ENCODE results near the gene NLK. TPM values are rescaled to one million over a fixed set of nuclear protein-coding genes. Genes with fewer than 3 reads are reported as not detected.
"Not testable (repeated sequence)": the region's sequence is repeated elsewhere in the genome, so short reads cannot be mapped to it uniquely, and the experiment has no call there.

Gene NLK
- total RNA-seq, 2 experiments from 2014 or later = 9.6 to 10.2 TPM

- Mint-ChIP-seq H3K4me3 (no peak overlapping the region), H3K27me3 (no peaks in the 10 kb centered on the region), H3K4me1 (peaks cover 57% of the 10 kb centered on the region), H3K27ac (no peak overlapping the region), H3K9me3 (peaks cover 5% of the 10 kb centered on the region), H3K36me3 (peaks cover 31% of the 10 kb centered on the region)
- no peak for DNase-seq
Measured at GRCh38 chr17:28076144-28076543, 33.7 kb downstream of the NLK start.

GRCh38 chr17:28077140-28077539, 34.7 kb downstream of the NLK start:
- not testable (repeated sequence) for H3K4me3 Mint-ChIP-seq, H3K9me3 Mint-ChIP-seq, DNase-seq, H3K27me3 Mint-ChIP-seq, H3K27ac Mint-ChIP-seq
- peaks cover 50% of the 10 kb centered on the region for H3K4me1 Mint-ChIP-seq
- peaks cover 23% of the 10 kb centered on the region for H3K36me3 Mint-ChIP-seq

DNA sequence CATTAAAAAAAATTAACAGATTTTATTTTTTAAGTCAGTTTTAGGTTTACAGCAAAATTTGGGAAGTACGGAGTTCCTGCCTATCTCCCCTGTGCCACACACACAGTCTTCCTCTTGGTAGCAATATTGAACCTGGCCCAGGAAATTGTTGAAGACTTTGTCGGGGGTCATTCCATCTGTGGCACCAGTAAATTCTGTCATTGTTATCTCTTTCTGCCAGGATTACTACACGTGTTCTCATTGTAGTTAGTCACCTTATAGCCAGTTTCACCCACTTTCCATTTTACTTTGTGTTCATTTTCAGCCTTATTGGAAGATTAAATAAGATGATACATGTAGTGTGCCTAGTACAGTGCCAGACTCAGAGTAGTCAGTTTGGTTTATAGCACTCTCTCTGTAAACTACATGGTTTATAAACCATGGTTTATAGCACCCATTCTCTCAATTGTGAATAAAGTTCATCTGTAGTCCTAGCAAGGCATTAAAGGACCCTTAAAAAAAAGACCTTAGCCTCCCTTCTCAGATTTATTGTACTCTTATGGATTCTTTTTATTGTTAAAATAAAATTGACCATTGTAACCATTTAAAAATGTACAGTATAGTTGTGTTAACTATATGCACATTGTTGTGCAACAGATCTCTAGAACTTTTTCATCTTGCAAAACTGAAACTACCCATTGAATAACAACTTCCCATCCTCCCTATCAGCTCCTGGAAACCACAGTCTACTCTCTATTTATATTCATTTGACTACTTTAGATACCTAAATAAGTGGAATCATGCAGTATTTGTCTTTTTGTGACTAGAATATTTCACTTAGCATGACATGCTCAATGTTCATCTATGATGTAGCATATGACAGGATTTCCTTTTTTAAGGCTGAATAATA, 36.1 kb downstream of the NLK start:
- Mint-ChIP-seq H3K9me3 (peaks cover 2% of the 10 kb centered on the region), H3K4me1 (peaks cover 45% of the 10 kb centered on the region), H3K36me3 (peaks cover 15% of the 10 kb centered on the region), H3K27ac (no peak overlapping the region), H3K27me3 (no peaks in the 10 kb centered on the region), H3K4me3 (no peak overlapping the region)
- no peak for DNase-seq

DNA sequence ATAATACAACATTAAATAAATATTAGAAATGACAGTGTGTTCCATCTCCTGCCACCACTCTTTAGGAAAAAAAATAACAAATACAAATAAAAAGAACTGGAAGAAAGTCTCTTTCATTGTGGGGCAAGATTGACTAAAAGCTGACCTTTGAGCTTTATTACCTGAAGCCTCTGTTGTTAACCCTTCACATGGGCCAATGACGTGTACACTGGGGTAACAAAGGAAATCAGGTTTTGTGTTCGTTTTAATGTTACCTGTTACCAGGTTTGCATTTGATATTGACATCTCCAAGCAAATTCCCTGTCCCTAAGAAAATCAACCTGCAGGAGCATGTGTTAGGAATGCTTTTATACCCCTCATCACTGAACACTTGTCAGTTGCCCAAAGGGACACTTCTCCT, 39.0 kb downstream of the NLK start:
- H3K9me3 Mint-ChIP-seq = peaks cover 2% of the 10 kb centered on the region
- no peak for DNase-seq
- H3K36me3 Mint-ChIP-seq = peaks cover 18% of the 10 kb centered on the region
- no peaks in the 10 kb centered on the region for H3K27me3 Mint-ChIP-seq
- H3K4me1 Mint-ChIP-seq = peaks cover 36% of the 10 kb centered on the region
- H3K27ac Mint-ChIP-seq = no peak overlapping the region
- no peak overlapping the region for H3K4me3 Mint-ChIP-seq

DNA sequence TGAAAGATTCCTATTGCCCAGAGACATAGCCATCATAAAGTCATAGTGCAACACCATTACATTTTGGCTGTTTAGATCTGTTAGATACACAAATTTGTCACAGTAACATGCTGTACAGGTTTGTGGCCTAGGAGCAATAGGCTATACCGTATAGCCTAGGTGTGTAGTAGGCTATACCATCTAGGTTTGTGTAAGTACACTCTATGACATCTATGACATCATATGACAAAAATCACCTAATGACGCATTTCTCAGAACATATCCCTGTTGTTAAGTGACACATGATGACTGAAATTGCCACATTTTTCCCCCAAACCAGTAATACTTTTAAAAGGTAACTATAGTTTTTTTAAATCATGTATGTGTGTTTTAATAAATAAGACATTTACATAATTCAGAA, 43.3 kb downstream of the NLK start:
- DNase-seq = no peak
- peaks cover 20% of the 10 kb centered on the region for H3K4me1 Mint-ChIP-seq
- no peak overlapping the region for H3K27ac Mint-ChIP-seq
- peaks cover 9% of the 10 kb centered on the region for H3K9me3 Mint-ChIP-seq
- H3K27me3 Mint-ChIP-seq = no peaks in the 10 kb centered on the region
- peaks cover 22% of the 10 kb centered on the region for H3K36me3 Mint-ChIP-seq
- H3K4me3 Mint-ChIP-seq = no peak overlapping the region

DNA sequence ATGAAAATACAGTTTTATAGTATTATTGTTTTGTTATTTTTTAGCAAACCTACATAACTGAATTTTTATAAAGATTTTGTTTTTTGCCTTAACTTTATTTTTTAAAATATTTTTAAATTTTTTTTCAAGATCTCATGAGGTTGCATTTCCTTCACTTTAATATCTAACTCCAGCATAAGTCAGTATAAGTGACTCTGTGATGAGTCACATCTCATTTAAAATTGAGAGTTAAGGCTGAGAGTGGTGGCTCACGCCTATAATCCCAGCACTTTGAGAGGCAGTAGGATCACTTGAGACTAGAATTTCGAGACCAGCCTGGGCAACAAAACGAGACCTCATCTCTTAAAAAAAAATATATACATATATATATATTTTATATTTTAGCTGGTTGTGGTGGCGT, 44.0 kb downstream of the NLK start:
- Mint-ChIP-seq H3K27ac (no peak overlapping the region), H3K4me3 (no peak overlapping the region), H3K27me3 (no peaks in the 10 kb centered on the region), H3K4me1 (peaks cover 19% of the 10 kb centered on the region), H3K36me3 (peaks cover 24% of the 10 kb centered on the region), H3K9me3 (peaks cover 9% of the 10 kb centered on the region)
- no peak for DNase-seq

- peaks cover 27% of the 10 kb centered on the region for H3K36me3 Mint-ChIP-seq
- DNase-seq = no peak
- H3K4me1 Mint-ChIP-seq = peaks cover 16% of the 10 kb centered on the region
- H3K27ac Mint-ChIP-seq = no peak overlapping the region
- no peaks in the 10 kb centered on the region for H3K27me3 Mint-ChIP-seq
- no peak overlapping the region for H3K4me3 Mint-ChIP-seq
- H3K9me3 Mint-ChIP-seq = peaks cover 9% of the 10 kb centered on the region
Measured at GRCh38 chr17:28087743-28088142, 45.3 kb downstream of the NLK start.

DNA sequence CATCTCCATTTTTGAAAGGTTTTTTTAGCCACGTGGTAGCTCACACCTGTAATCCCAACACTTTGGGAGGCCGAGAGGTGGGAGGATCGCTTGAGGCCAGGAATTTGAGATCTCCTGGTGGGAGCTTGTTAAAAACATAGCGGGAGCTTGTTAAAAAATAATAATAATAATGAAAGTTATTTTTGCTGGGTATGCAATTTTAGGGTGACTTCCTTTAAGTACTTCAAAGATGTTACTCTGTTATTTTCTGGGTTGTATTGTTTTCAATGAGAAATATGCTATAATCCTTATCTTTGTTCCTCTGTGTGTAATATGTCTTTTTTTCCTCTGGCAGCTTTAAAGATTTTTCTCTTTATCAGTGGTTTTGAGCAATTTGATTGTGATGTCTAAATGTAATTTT, 48.1 kb downstream of the NLK start:
- Mint-ChIP-seq H3K36me3 (peaks cover 21% of the 10 kb centered on the region), H3K27ac (no peak overlapping the region), H3K4me3 (no peak overlapping the region), H3K4me1 (peaks cover 16% of the 10 kb centered on the region), H3K9me3 (peaks cover 9% of the 10 kb centered on the region), H3K27me3 (no peaks in the 10 kb centered on the region)
- no peak for DNase-seq

DNA sequence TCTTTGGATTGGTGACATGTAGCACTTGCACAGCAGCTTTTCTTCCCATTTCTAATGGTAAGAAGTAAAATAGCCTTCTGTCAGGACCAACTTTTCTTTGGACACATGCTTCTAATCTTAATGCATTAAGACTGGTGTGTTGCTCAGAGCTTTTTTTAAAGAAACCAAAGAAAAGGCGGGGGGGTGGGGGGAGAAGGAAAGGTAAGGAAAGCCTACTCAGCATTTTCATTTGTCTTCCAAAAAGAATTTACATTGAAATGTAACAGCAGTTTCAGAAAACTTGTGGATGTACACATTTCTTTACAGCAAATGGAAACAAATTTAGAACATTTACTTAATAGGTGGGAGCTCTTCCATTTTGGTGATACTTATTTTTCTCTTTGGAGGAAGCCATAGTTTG, 49.6 kb downstream of the NLK start:
- peaks cover 9% of the 10 kb centered on the region for H3K9me3 Mint-ChIP-seq
- peaks cover 11% of the 10 kb centered on the region for H3K4me1 Mint-ChIP-seq

DNA sequence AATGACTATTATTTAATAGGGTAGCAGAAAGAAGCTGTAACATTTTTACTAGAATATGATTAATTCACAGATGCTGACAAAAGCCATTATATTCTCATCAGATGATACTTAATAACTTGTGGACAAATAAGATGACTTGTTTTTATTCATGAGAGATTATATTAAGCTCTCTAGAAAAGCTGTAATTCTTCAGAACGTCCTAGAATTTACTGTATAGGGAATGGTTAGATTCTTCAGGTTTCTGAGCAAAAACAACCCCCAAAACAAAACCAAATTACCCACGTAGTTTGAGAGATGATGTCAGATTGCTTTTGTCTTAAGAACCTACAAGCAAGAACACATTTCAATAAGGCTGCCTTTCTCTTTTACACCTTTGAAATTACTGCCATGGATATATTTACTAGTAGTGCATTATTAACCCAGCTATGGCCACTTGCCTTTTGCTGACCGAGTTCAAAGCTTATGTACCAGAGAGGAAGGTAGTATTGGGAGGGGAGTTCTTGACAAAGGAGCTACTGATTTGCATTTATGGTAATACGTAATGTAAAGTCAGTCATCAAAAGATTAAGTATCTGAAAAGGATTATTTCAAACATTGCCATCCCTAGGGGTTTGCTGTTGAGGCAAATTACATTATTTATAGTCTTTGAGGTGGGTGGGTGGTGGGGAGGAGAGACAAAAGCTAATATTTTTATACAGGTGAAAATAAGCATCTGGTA, 51.7 kb downstream of the NLK start:
- peaks cover 8% of the 10 kb centered on the region for H3K4me1 Mint-ChIP-seq
- no peaks in the 10 kb centered on the region for H3K27me3 Mint-ChIP-seq
- peaks cover 7% of the 10 kb centered on the region for H3K9me3 Mint-ChIP-seq
- H3K27ac Mint-ChIP-seq = no peak overlapping the region
- no peak overlapping the region for H3K4me3 Mint-ChIP-seq
- peaks cover 15% of the 10 kb centered on the region for H3K36me3 Mint-ChIP-seq
- no peak for DNase-seq

More for the DNA sequence above, 49.6 kb downstream of the NLK start:
- no peak overlapping the region for H3K4me3 Mint-ChIP-seq
- no peaks in the 10 kb centered on the region for H3K27me3 Mint-ChIP-seq
- peaks cover 21% of the 10 kb centered on the region for H3K36me3 Mint-ChIP-seq
- no peak for DNase-seq
- H3K27ac Mint-ChIP-seq = no peak overlapping the region

GRCh38 chr17:28096756-28097155, 54.3 kb downstream of the NLK start:
- H3K9me3 Mint-ChIP-seq = peaks cover 1% of the 10 kb centered on the region
- no peaks in the 10 kb centered on the region for H3K27me3 Mint-ChIP-seq
- peaks cover 12% of the 10 kb centered on the region for H3K36me3 Mint-ChIP-seq
- H3K27ac Mint-ChIP-seq = no peak overlapping the region
- DNase-seq = no peak
- H3K4me3 Mint-ChIP-seq = no peak overlapping the region
- H3K4me1 Mint-ChIP-seq = peaks cover 7% of the 10 kb centered on the region

GRCh38 chr17:28097254-28097653, 54.8 kb downstream of the NLK start:
- Mint-ChIP-seq H3K9me3 (peaks cover 1% of the 10 kb centered on the region), H3K4me3 (no peak overlapping the region), H3K4me1 (peaks cover 6% of the 10 kb centered on the region), H3K27ac (no peak overlapping the region), H3K27me3 (no peaks in the 10 kb centered on the region), H3K36me3 (peaks cover 12% of the 10 kb centered on the region)
- DNase-seq = no peak

DNA sequence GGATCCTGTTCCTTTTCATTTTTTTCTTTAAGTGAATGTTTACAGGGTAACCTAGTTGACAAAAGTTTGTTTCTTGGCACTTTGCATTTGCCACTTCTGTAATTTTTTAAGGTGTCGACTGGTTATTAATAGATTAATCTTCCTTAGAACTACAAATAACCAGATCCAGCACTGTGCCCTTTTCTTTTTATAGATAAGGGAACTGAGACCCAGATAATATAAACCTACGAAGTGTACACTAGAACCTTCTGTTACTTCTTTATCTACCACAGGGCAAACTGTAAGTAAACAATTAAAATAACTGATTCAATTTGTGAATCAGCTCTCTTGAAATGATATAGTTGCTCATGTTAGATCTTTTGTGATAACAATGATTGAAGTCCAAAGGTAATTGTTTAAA, 55.4 kb downstream of the NLK start:
- DNase-seq = no peak
- Mint-ChIP-seq H3K9me3 (peaks cover 1% of the 10 kb centered on the region), H3K27ac (no peak overlapping the region), H3K4me1 (peaks cover 6% of the 10 kb centered on the region), H3K4me3 (no peak overlapping the region), H3K27me3 (no peaks in the 10 kb centered on the region), H3K36me3 (peaks cover 13% of the 10 kb centered on the region)

DNA sequence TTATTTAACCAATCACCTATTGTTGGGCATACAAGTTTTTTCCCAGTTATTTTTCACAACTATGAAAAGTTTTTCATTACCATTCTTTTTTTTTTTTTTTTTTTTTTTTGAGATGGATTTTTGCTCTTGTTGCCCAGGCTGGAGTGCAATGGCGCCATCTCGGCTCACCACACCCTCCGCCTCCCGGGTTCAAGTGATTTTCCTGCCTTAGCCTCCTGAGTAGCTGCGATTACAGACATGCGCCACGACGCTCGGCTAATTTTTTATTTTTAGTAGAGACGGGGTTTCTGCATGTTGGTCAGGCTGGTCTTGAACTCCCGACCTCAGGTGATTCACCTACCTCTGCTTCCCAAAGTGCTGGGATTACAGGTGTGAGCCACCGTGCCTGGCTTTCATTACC, 56.1 kb downstream of the NLK start:
- H3K36me3 Mint-ChIP-seq = peaks cover 13% of the 10 kb centered on the region
- not testable (repeated sequence) for H3K4me3 Mint-ChIP-seq, H3K27ac Mint-ChIP-seq, DNase-seq, H3K9me3 Mint-ChIP-seq, H3K27me3 Mint-ChIP-seq, H3K4me1 Mint-ChIP-seq

DNA sequence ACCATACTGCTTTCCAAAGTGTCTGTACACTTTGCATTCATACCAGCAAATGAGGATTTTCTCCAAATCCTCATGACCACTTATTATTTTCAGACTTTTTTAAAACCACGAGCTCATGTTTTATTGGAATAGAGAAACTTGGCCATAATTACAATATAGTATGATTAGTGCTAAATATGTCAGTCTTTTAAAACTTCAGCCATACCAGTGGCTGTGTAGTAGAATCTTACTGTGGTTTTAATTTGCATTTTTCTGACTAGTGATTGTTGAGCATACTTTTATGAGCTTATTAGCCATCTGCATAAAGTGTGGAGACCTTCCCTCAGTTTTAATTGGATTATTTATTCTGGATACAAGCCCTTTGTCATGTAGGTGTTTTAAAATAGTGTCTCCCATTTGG, 57.8 kb downstream of the NLK start:
- H3K4me3 Mint-ChIP-seq = no peak overlapping the region
- no peak overlapping the region for H3K27ac Mint-ChIP-seq
- H3K9me3 Mint-ChIP-seq = peaks cover 1% of the 10 kb centered on the region
- H3K4me1 Mint-ChIP-seq = peaks cover 3% of the 10 kb centered on the region
- H3K36me3 Mint-ChIP-seq = peaks cover 13% of the 10 kb centered on the region
- no peak for DNase-seq
- no peaks in the 10 kb centered on the region for H3K27me3 Mint-ChIP-seq

DNA sequence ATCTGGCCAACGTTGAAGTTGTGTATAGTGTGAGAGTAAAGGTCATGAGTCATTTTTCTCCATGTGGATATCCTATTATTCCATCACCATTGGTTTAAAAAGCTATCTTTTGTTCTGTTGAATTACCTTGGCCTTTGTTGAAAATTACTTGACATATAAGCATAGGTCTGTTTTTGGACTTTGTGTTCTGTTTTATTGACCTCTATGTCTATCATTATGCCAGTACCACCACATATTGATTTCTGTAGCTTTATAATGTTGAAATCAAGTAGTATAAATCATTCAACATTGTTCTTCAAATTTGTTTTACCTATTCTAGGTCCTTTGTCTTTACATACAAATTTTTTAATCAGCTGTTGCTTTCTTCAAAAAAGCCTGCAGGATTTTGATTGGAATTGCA, 58.5 kb downstream of the NLK start:
- H3K27me3 Mint-ChIP-seq = no peaks in the 10 kb centered on the region
- peaks cover 1% of the 10 kb centered on the region for H3K9me3 Mint-ChIP-seq
- peaks cover 2% of the 10 kb centered on the region for H3K4me1 Mint-ChIP-seq
- H3K36me3 Mint-ChIP-seq = peaks cover 13% of the 10 kb centered on the region
- H3K27ac Mint-ChIP-seq = no peak overlapping the region
- H3K4me3 Mint-ChIP-seq = no peak overlapping the region
- no peak for DNase-seq
